GM12878 (cell line): ENCODE measurements around the gene PASK. TPM values are rescaled to one million over a fixed set of nuclear protein-coding genes. Genes with fewer than 3 reads are reported as not detected.

Source experiments
- ATAC-seq: fragments of 200-7000 bp; cut with Tn5 transposase; 3 replicates; pipeline ENCODE4 v1.9.1; 2020; ENCODE audit warnings: mild to moderate bottlenecking, moderate library complexity
- BruUV-seq: library from RNA; stranded (reverse); fragments of 400-500 nt; replicated peaks from 2 replicates; lab custom pipeline; 2021; lab: Mats Ljungman, UMichigan
- CTCF ChIA-PET: fragments of 300-600 bp; sonication (Branson Sonifier 250); formaldehyde crosslinking; extraction: SDS; loops from one replicate; lab custom pipeline; 2021; ENCODE audit warnings: inconsistent platforms; lab: Yijun Ruan, JAX
- POLR2A ChIA-PET: fragments of 350-600 bp; formaldehyde crosslinking; extraction: SDS; loops from one replicate; lab custom pipeline; 2021; ENCODE audit warnings: inconsistent platforms; lab: Charles Lee
- RAD21 ChIA-PET: fragments of 300-600 bp; sonication (Branson Sonifier 250); formaldehyde crosslinking; loops from one replicate; lab custom pipeline; 2023; ENCODE audit warnings: antibody characterized with exemption; ENCODE audit not compliant: unreplicated experiment; lab: Charles Lee
- SMC1A ChIA-PET: fragments of 300-600 bp; sonication (Branson Sonifier 250); formaldehyde crosslinking; loops from one replicate; lab custom pipeline; 2023; ENCODE audit not compliant: unreplicated experiment, uncharacterized antibody; lab: Charles Lee
- DNase-seq: peaks from one replicate; pipeline ENCODE4 v3.0.0-alpha.2; 2011; ENCODE audit warnings: low read depth, low spot score
- FAIRE-seq: peaks from 3 replicates; lab custom pipeline; 2011; peaks lifted over from hg19 to GRCh38; lab: Jason Lieb, UNC
- H2AFZ ChIP-seq: 2 replicates; pipeline ENCODE4 v1.6.0; 2011; ENCODE audit warnings: low read depth, low read length, control low read depth; ENCODE audit not compliant: control insufficient read depth
- H3K27ac ChIP-seq: 2 replicates; pipeline ENCODE4 v1.5.1; 2011; ENCODE audit warnings: control low read depth; ENCODE audit not compliant: control insufficient read depth, insufficient read depth
- H3K27me3 ChIP-seq, 2 experiments: replicated peaks in 1 of 2; 2 replicates each; pipeline versions ENCODE4 v1.6.0 to v1.6.1; 2011; ENCODE audit warnings: low read length in 1 of 2; ENCODE audit not compliant: control insufficient read depth in 2 of 2, insufficient read depth in 2 of 2
- H3K36me3 ChIP-seq, 2 experiments: 2 replicates each; pipeline ENCODE4 v1.5.1; 2011; ENCODE audit warnings: low read length in 1 of 2; ENCODE audit not compliant: control insufficient read depth in 2 of 2, insufficient read depth in 2 of 2
- H3K4me1 ChIP-seq: 2 replicates; pipeline ENCODE4 v1.6.1; 2011; ENCODE audit warnings: mild to moderate bottlenecking, low read length, moderate library complexity, mixed read lengths; ENCODE audit not compliant: control insufficient read depth, insufficient read depth
- H3K4me2 ChIP-seq: 2 replicates; pipeline ENCODE4 v1.6.0; 2011; ENCODE audit warnings: control low read depth; ENCODE audit not compliant: control insufficient read depth, insufficient read depth
- H3K4me3 ChIP-seq: fragments of 200-600 bp; sonication (generic); 2 replicates; pipeline ENCODE4 v1.5.1; 2016
- H3K79me2 ChIP-seq: 2 replicates; pipeline ENCODE4 v1.6.0; 2011; ENCODE audit warnings: low read length; ENCODE audit not compliant: control insufficient read depth, insufficient read depth
- H3K9ac ChIP-seq: 2 replicates; pipeline ENCODE4 v1.8.0; 2011; ENCODE audit warnings: low read length, control low read depth, mixed read lengths; ENCODE audit not compliant: control insufficient read depth, insufficient read depth
- H3K9me3 ChIP-seq: replicated peaks from 3 replicates; pipeline ENCODE4 v1.5.1; 2011; ENCODE audit warnings: mild to moderate bottlenecking, low read length; ENCODE audit not compliant: control insufficient read depth, insufficient read depth
- H4K20me1 ChIP-seq: 2 replicates; pipeline ENCODE4 v1.6.0; 2011; ENCODE audit not compliant: control insufficient read depth, insufficient read depth
- CHD1 ChIP-seq: IDR thresholded peaks from 2 replicates; pipeline ENCODE4 v1.6.1; 2012; ENCODE audit warnings: low read depth, low read length, improper control_type of control experiment
- E4F1 ChIP-seq: fragments of 450-650 bp; IDR thresholded peaks from 2 replicates; pipeline ENCODE4 v1.6.1; 2018; ENCODE audit warnings: borderline replicate concordance, mild to moderate bottlenecking; ENCODE audit not compliant: partially characterized antibody
- MLLT1 ChIP-seq: fragments of 450-650 bp; IDR thresholded peaks from 2 replicates; pipeline ENCODE4 v1.6.1; 2016; ENCODE audit warnings: mild to moderate bottlenecking
- POLR2A ChIP-seq: IDR thresholded peaks from 2 replicates; pipeline ENCODE4 v1.6.1; 2011; ENCODE audit warnings: low read depth, mild to moderate bottlenecking, low read length
- SMC3 ChIP-seq: IDR thresholded peaks from 2 replicates; pipeline ENCODE4 v1.6.1; 2011; ENCODE audit warnings: low read length, improper control_type of control experiment, borderline replicate concordance
- SPI1 ChIP-seq: IDR thresholded peaks from 2 replicates; pipeline ENCODE4 v1.6.1; 2011; ENCODE audit warnings: low read depth, mild to moderate bottlenecking, low read length, moderate library complexity, borderline replicate concordance; ENCODE audit not compliant: insufficient read depth
- ZNF207 ChIP-seq: fragments of 450-650 bp; IDR thresholded peaks from 2 replicates; pipeline ENCODE4 v1.6.1; 2014; ENCODE audit warnings: antibody characterized with exemption, mild to moderate bottlenecking, borderline replicate concordance
- WGBS: methylation state at CpG from one replicate; pipeline ENCODE4 v1.1.6; 2016; ENCODE audit warnings: low lambda C conversion rate; ENCODE audit not compliant: insufficient replicate concordance, insufficient coverage; ENCODE audit errors: missing lambda C conversion rate; 5-methylcytosine and 5-hydroxymethylcytosine counted together
- in situ Hi-C: fragments of 300-500 bp; cut with MboI; formaldehyde crosslinking; loops from 9 replicates; pipeline ENCODE4 v1.14.3; 2018; ENCODE audit warnings: mixed read lengths
- intact Hi-C: fragments of 100-400 bp; cut with micrococcal nuclease; formaldehyde crosslinking; loops from one replicate; pipeline ENCODE4 v1.14.2; 2022; ENCODE audit not compliant: unreplicated experiment
- polyA plus RNA-seq, 11 experiments: library from polyadenylated mRNA; depleted of rRNA in 4 of 11; unstranded in 6 of 11; stranded (reverse) in 5 of 11; fragments of >200 nt; fragmentation: Nextera tagmentation in 4 of 11; fragmentation: Illumina TruSeq in 1 of 11; extraction: Ambion mirVana in 4 of 11; extraction: Trizol in 1 of 11; gene quantifications; 1 replicate in 1 of 11; 2 replicates in 10 of 11; pipeline versions ENCODE4 v1.2.1 to v1.2.3, GENCODE V29; 2011 to 2016; ENCODE audit warnings: inconsistent platforms in 2 of 11, missing spikeins in 2 of 11, low read depth in 1 of 11
- total RNA-seq, 4 experiments: library from RNA; depleted of rRNA in 3 of 4; stranded (reverse); fragments of >200 nt in 3 of 4; fragmentation: Illumina TruSeq in 1 of 4; extraction: Trizol in 1 of 4; gene quantifications; 2 replicates each; pipeline versions ENCODE4 v1.2.1 to v1.2.3, GENCODE V29; 2013 to 2021

The PASK gene
- total and polyA plus RNA-seq, 10 of the 15 experiments (the other 5 are each of a cell fraction or from before 2014, with no cell fraction given): 9.6 to 62.2 (median 28.5) TPM

- TF ChIP-seq SMC3: no peak
- TF ChIP-seq E4F1: no peak
- no peak for TF ChIP-seq CHD1
- TF ChIP-seq POLR2A: no peak
- TF ChIP-seq MLLT1: no peak
Observed at GRCh38 chr2:241157841-241158545, 8.7 kb upstream of the PASK start (continued).

- FAIRE-seq (no peak), DNase-seq (no peak), ATAC-seq (no peak)
- BruUV-seq: no TSS peak
- 87% methylated on average over 5 of the region's 5 CpGs for WGBS
- TF ChIP-seq SPI1: peak; percentile 69; the same call in 1 of the 2 replicates
- TF ChIP-seq ZNF207: no peak
- H3K27me3 ChIP-seq: no peaks in the 10 kb centered on the region
- in situ Hi-C loops: no loop called here
- RAD21 ChIA-PET: no interaction called here
- H3K9ac ChIP-seq: no peak overlapping the region
- H3K9me3 ChIP-seq: no peaks in the 10 kb centered on the region
- CTCF ChIA-PET: interaction anchor here (1.0 to 1.4 kb wide), 2 partner anchors 79 to 167 kb away, joined by 3 to 4 read pairs; no protein-coding TSS in a partner anchor
- H2AFZ ChIP-seq: no peak overlapping the region
- H4K20me1 ChIP-seq: no peaks in the 10 kb centered on the region
- H3K27ac ChIP-seq: no peak overlapping the region
- POLR2A ChIA-PET: interaction anchor here (0.6 kb wide), 1 partner anchor 937 kb away, joined by 3 read pairs; no protein-coding TSS in a partner anchor
- H3K4me2 ChIP-seq: no peak overlapping the region
- SMC1A ChIA-PET: interaction anchor here (0.6 to 1.2 kb wide), 2 partner anchors 19 to 37 kb away, joined by 4 to 5 read pairs; no protein-coding TSS in a partner anchor
- H3K79me2 ChIP-seq: peaks cover 3% of the 10 kb centered on the region
- peaks cover 8 to 37% of the 10 kb centered on the region in 2 experiments; a peak in 3 of 4 replicates for H3K36me3 ChIP-seq
- H3K4me3 ChIP-seq: no peak overlapping the region
- H3K4me1 ChIP-seq: peaks cover 3% of the 10 kb centered on the region; the same call in 1 of the 2 replicates
- intact Hi-C loops: no loop called here
Observed at GRCh38 chr2:241156971-241157441, 7.7 kb upstream of the PASK start.
